WI38 (cell line): Measurements from ENCODE around the gene PARD3.

ENCODE experiments used
- H3K4me3 ChIP-seq: 2 replicates; pipeline ENCODE4 v1.5.1; 2011; ENCODE audit warnings: low read depth, mild to moderate bottlenecking, control low read depth, low read length
- TF ChIP-seq, protein P1 (sequence below): IDR thresholded peaks from 2 replicates; pipeline ENCODE4 v1.5.1; 2012; ENCODE audit warnings: low read depth, mild to moderate bottlenecking, control low read depth, low read length

Gene PARD3

DNA sequence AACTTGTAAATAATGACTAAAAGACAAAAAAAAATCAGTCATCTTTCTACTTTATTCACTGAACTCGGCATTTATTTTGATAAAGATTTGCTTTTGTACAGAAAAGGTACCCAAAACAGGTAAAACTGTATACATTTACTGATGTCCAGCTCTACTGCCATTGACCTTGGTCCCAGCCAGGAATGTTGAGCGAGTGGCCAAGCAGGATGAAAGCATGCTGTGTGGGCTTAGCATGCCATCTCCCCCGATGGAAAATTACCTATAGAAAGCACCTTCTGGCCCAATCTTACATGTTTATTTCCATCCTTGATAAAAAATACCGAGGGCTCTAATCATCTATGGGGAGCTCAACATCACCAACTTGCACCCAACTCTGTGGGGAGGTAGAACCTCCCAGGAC is 6.8 kb downstream of the PARD3 start:
- TF ChIP-seq, protein P1, sequence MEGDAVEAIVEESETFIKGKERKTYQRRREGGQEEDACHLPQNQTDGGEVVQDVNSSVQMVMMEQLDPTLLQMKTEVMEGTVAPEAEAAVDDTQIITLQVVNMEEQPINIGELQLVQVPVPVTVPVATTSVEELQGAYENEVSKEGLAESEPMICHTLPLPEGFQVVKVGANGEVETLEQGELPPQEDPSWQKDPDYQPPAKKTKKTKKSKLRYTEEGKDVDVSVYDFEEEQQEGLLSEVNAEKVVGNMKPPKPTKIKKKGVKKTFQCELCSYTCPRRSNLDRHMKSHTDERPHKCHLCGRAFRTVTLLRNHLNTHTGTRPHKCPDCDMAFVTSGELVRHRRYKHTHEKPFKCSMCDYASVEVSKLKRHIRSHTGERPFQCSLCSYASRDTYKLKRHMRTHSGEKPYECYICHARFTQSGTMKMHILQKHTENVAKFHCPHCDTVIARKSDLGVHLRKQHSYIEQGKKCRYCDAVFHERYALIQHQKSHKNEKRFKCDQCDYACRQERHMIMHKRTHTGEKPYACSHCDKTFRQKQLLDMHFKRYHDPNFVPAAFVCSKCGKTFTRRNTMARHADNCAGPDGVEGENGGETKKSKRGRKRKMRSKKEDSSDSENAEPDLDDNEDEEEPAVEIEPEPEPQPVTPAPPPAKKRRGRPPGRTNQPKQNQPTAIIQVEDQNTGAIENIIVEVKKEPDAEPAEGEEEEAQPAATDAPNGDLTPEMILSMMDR = no peak

DNA sequence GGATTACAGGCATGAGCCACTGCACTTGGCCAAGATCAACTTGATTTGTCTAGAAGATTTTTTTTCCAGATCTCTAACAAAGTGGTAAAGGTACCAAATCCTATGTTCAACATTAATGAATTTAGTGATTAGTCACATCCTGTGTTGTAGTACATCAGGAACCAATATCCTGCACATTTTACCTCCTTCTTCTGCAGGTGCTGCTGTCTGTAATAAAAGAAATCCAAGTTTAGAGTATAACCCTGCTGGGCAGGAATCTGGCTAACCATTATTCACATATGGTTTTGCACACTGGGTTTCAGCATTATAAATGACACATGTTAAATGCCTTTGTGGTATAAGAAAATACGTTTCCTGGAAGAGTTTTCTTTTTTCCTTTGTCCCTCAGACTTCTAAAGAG is 10.8 kb downstream of the PARD3 start:
- H3K4me3 ChIP-seq = no peak overlapping the region
- TF ChIP-seq, protein P1 = no peak

More for the DNA sequence above, 6.8 kb downstream of the PARD3 start:
- H3K4me3 ChIP-seq = no peak overlapping the region

DNA sequence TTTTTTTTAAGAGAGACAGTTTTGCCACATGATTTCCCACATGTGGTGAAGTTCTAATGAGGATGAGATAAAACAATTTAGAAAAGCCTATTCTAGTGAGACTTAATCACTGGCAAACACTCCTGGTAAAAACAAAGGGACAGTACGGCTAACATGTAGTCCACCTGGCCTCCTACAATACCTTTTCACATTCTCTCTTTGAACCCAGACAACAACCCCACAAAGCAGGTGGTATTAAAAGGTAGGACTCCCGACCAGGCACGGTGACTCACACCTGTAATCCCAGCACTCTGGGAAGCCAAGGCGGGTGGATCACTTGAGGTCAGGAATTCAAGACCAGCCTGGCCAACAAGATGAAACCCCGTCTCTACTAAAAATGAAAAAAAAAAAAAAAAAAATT is 12.4 kb downstream of the PARD3 start:
- H3K4me3 ChIP-seq = no peak overlapping the region
- TF ChIP-seq, protein P1 = no peak

DNA sequence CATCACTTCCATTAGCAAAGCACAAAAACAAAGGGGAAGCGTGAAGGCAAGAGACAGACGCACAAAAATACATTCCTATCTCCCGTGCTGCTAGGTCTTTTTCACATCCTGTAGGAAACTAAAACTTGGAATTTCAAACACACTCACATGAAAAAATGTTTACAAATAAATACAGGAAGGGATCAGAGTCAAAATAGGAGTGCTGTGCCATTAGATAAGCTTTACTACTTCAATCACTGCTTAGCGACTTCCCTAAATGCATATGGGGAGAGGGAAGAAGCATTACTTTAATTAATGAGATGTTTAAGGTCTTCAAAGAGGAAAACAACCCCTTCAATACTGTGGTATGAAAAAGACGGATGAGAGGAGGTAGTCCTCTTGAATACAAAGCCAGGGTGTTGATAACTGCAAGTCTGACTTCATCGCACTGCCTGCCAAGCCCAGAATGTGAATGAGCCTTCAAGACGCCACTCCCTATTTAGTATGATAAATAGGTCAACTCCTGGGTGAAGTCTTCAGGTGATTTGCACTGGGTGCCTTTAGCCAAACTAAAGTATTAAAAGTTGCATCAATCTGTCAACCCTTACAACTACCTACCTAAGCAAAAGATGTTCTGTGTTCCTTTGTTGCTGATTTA is 13.9 kb downstream of the PARD3 start:
- TF ChIP-seq, protein P1 = no peak

DNA sequence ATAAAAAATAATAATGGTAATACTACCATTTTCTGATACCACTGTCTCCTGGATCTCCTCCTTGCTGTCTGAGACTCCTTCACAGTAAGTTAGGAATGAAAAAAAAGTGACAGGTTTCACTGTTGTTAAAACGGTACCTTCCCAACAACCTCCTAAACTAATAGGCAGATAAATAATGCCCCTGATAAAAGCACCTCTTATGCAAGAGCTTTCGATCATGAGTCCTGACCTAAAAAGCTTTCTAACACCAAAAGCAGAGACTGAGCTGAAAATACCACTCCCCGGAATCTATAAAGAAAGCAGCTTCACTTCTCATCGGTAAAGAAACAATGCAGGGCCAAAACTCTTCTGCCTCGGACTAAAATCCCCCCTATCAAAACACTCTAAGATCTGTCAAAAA is 14.5 kb downstream of the PARD3 start:
- TF ChIP-seq, protein P1 = no peak

More for the DNA sequence above, 13.9 kb downstream of the PARD3 start:
- no peak overlapping the region for H3K4me3 ChIP-seq

DNA sequence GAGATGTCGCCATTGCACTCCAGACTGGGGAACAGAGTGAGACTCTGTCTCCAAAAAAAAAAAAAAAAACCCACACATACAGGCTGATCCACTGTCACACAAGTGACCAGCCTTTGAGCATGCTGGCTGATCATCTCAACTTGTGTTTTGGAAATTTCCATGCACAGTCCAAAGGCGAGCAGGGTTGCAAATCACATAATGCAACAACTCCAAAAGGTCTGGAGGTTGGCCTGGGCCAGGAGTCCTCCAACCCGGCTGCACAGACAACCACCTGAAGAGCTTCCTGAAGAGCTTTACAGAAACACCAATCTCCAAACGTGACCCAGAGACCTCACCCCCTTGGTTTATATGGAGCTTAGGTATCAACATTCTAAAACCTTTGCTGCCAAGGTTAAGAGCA is 16.4 kb downstream of the PARD3 start:
- no peak overlapping the region for H3K4me3 ChIP-seq
- TF ChIP-seq, protein P1 = no peak

More for the DNA sequence above, 14.5 kb downstream of the PARD3 start:
- H3K4me3 ChIP-seq = no peak overlapping the region

DNA sequence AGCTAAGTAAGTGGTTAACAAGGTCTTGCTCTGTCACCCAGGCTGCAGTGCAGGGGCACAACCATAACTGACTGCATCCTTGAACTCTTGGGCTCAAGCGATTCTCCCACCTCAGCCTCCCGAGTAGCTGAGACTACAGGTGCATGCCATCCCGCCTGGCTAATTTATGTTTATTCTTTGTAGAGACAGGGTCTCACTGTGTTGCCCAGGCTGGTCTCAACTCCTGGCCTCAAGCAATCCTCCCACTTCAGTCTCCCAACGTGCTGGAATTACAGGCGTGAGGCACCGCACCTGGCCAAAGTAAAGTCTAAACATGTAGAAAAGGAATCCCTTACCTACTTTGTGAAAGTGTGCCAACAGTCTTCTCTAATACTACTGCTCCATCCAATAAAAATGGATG is 17.9 kb downstream of the PARD3 start:
- no peak overlapping the region for H3K4me3 ChIP-seq
- TF ChIP-seq, protein P1 = no peak
